HG03520 (cell line): ENCODE data around the gene NAGA.
A peak's percentile ranks its signal among the peaks of the same experiment; 100 is the strongest.
"Not testable (repeated sequence)": the region's sequence is repeated elsewhere in the genome, so short reads cannot be mapped to it uniquely, and the experiment has no call there.

Source experiments
- ATAC-seq: cut with Tn5 transposase; IDR thresholded peaks from one replicate; pipeline ENCODE4 v1.9.1; 2021; ENCODE audit warnings: mild to moderate bottlenecking, moderate library complexity; ENCODE audit not compliant: unreplicated experiment

Gene NAGA

GRCh38 chr22:42076764-42077485 is 6.3 kb upstream of the NAGA start:
- ATAC-seq = no peak

DNA sequence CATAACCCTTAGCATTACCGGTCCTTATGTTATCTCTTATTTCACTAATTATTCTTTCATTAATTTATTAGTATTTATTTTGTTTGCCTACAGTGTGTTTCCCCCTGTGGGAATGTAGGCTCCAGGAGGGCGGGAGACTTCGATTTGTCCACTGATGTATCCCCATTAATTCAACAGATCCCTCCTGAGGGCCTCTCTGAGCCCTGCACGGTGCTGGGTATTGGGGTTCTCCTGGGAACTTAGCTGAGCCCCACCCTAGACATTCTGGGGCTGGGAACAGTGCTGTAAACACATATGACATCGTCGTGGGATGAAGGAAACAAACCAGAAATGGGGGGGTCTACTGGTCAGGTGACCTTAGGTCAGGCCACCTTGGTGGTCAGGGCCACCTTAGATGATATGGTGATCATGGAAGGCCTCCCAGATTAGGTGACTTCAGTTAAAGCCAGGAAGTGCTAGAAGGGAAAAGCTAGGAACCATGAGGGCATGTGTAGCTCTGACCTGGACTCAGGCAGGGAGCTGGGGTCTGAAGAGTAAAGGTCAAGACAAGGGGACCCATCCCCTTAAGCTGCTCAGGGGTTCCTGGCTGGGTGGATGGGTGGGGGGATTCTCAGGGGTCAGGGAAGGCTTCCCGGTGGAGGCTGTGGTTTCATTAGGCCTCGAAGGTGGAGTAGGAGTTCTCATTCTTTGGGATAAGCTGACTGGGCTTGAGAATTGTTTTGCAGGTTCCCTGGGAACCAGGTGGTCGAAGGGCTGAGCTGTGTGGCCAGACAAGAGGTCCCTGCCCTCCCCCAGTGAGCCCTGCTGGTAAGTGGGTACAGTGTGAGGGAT is 4.4 kb upstream of the NAGA start:
- ATAC-seq = no peak

GRCh38 chr22:42074132-42074811 is 3.7 kb upstream of the NAGA start, which contains the start of gene PHETA2:
PHETA2 (plus strand) TSS chr22:42074248; CDS start chr22:42077294, 3,046 bp downstream.
- no peak for ATAC-seq

DNA sequence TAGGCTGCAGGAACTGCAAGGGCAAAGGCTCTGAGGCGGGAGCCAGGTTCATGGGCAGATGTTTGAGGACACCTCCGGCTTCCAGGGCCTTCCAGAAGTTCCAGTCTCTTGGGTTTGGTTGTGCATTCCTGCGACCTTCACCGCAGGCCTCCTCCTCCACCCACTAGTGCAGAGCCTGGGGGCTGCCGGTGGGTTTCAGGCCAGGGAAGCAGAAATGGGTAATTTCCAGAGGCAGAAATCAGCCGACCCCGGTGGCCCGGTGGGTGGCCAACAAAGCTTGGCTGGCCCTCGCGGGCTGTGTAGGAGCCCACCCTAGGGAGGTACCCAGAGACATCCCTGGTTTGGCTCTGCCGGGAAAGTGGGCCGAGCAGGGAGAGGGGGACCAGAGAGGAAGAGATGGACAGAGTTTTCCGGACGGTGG is 3.0 kb upstream of the NAGA start:
- no peak for ATAC-seq

DNA sequence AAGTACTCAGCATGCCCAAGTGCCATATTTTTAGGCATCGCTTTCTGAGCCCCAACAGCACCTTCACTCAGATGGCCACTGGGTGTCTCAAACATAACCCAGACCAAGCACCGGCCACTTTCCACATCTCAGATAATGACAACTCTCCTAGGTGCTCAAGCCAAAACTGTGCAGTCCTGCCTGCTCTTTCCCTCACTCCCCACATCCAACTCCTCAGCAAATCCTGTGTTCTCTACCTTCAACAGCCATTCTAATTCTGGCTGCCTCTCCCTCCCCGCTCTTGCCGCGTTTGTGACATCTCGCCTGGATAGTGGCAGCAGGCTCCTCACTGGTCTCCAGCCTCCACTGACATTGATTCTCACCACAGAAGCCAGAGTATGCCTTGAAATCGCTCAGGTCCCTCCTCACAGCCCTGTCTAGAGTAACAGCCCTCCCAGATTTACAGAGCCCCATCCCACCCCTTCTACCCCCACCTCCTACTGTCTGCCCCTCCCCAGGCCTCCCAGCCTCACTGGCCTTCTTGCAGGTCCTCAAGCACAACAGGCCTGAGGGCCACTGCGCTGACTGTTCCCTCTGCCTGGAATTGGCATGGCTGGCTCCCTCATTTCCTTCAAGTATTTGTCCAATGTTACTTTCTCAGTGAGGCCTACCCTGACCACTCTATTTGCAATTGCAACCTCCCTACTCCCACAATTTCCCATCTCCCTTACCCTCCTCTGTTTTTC is 2.2 kb upstream of the NAGA start:
- ATAC-seq = no peak

- ATAC-seq = not testable (repeated sequence)
Measured at GRCh38 chr22:42071508-42071907, 896 bp upstream of the NAGA start.

- ATAC-seq = peak; percentile 2
Measured at GRCh38 chr22:42069801-42070516, 653 bp downstream of the NAGA start.

DNA sequence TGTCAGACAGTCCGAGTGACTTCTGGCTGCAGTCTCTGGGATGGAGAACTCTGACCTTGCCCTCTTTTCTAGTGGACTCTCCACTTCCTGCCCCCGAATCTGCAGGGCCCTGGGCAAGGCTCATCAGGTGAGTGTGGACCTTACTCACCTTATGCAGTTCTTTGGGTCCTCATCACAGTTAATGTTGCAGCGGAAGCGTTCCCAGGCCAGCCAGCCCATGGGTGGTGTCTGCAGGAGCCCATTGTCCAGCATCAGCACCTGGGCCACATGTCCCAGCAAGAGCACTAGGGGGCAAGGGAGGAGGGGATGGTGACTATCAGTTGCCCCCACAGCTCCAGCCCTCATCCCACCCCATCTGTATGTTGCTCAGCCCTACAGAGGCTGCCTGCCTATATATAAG is 2.3 kb downstream of the NAGA start:
- ATAC-seq = no peak

DNA sequence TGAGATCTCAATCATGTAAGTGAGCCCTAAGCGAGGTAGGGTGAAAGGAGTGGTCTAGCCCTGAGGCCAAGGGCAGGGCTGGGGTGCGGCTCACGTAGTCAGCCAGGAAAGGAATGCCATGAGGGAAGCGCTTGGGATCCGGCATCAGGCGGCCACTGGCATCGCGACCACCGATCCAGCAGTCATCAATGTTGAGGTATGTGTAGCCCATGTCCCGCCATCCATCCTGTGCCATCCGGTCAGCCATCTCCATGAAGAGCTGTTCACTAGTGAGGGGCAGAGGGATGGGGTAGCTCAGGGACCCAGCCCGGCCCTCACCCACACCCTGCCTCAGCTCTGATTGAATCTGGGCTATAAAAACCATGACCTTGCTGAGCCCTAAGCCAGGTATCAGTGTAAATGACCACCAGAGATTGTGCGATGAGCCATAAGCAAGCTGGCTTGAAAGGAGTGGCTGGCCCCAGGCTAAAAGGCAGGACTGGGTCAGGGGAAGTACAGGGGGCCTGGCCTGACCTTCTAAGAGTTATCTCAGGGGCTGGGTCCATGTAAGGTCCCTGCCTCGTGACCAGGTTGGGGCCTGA is 2.9 kb downstream of the NAGA start:
- no peak for ATAC-seq

DNA sequence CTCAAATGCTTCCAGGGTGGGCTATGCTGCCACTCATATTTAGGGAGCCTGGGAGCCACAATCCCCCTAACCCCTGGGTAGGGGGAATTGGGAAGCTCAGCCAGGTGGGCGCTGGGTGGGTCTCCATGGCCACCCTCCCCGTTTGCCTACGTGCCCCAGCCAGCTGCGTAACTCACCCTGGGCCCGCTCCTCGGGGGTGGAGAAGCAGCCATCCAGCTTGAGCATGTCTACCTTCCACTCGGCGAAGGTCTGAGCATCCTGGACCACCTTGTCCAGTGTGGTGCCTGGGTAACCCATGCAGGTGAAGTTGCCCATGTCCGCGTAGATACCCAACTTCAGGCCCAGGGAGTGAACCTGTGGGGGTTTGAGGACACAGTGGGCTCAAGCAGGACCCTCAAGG is 3.7 kb downstream of the NAGA start:
- no peak for ATAC-seq

- ATAC-seq = no peak
Measured at GRCh38 chr22:42066126-42066761, 4.4 kb downstream of the NAGA start.

DNA sequence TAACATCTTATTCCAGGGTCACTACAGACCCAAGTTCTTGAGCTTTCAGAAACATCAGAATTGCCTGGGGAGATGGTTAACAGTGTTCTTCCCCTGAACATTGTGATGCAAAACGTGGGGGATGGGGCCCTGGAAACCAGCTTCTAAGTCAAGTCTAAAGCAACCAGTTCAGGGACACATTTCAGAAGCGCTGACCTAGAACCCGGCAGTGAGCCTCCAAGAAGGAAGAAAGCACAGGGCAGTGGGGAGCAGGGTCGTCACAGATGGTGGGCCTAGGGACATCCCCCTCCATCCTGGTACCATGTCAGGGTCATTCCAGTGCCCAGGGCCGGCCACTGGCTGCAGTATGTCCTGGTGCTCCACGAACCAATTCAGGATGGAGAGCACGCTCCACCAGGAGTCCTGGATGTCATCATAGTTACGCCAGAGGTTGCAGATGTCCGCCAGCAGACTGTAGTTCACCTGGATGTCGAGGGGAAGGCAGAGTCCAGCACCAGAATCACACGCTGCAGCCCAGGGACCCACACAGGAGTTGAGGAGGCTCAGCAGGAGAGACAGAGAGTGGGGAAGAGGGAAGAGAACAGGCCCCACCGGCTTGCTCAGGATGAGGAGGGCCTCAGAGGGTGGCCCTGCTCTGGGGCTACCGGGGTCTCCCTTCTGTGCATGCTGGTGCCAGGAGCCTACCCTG is 5.0 kb downstream of the NAGA start:
- no peak for ATAC-seq

GRCh38 chr22:42064629-42065028 is 6.0 kb downstream of the NAGA start:
- ATAC-seq = no peak

- no peak for ATAC-seq
Measured at GRCh38 chr22:42062506-42063170, 8.0 kb downstream of the NAGA start.

DNA sequence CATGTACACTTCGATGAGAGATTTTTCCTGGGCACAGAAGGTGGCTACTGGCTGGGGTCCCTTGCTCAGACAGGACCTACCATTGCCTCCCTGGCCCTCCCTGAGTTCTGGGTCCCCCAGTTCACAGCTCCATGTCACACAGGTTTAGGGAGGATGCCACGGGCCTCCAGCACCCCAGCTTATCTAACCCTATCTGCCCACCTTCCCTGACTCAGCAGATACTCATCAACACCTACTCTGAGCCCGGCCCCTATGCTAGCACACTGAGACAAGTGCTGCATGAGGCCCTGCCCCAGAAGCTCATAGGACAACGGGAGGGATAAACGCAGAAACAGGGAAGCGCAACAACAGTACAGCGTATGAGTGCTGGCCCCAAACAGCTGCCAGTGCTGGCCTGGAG is 9.6 kb downstream of the NAGA start:
- no peak for ATAC-seq

DNA sequence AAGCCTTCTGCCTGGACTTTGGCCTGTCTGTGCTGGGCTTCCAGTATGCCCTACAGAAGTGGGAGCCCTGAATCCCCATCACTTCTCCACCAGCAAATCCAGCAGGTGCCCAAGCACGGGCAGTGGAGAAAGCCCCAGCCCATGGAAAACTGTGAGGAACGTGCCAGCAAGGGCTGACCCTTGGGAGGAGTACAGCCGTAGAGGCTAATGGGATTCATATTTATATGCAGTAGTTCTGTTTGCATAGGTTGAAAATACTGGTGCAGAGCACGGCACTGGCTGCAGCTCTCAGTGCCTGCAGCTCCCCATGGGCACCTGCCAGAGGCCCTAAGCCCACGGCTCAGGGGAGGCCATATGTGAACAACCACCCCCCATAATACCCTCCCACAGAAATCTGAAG is 10.1 kb downstream of the NAGA start:
- no peak for ATAC-seq

GRCh38 chr22:42056757-42057511 is 13.7 kb downstream of the NAGA start:
- no peak for ATAC-seq

DNA sequence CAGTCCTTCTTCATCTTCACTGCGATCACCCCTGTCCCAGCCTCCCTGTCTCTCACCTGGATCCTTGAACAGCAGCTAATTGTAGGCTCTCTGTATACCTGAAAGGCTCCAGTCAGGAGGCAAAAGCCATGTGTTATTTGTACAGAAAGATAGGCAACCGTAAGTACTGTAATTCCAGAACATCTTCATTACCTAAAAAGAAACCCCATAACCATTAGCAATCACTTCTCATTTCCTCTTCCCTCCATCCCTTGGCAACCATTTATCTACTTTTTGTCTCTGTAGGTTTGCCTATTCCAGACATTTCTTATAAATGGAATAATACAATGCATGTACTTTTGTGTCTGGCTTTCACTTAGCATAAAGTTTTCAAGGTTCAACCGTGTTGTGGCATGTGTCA is 17.8 kb downstream of the NAGA start:
- ATAC-seq = no peak
